Posterior cingulate gyrus (tissue), 11 donors: ENCODE measurements around the gene CDK9.

Experiments
- DNase-seq, 10 donors: peaks; one replicate each; pipeline versions ENCODE4 v3.0.0 to v3.0.0-alpha.2; 2020 to 2021; ENCODE audit warnings: mixed read lengths in 3 of 10
- intact Hi-C: fragments of 100-400 bp; cut with DNase I; formaldehyde crosslinking; loops from one replicate; pipeline ENCODE4 v1.15.1; 2023

Gene CDK9

GRCh38 chr9:127801955-127802575 is 16.2 kb downstream of the CDK9 start:
- DNase-seq, result no peak
- intact Hi-C loops, result loop anchor here (2.0 to 10.0 kb wide), 3 partner anchors 15 to 115 kb away; partner anchors contain the start of genes AK1, CDK9 and ST6GALNAC4

GRCh38 chr9:127802576-127803443 is 17.0 kb downstream of the CDK9 start, which contains the start of gene FPGS:
Gene FPGS, plus strand, starts transcription at chr9:127802882. Its CDS starts 43 bp downstream, at chr9:127802925.
- intact Hi-C loops, result loop anchor here (2.0 to 10.0 kb wide), 3 partner anchors 16 to 114 kb away; partner anchors contain the start of genes AK1, CDK9 and ST6GALNAC4
- DNase-seq, result peak; percentile 77 to 97 (median 84)

- intact Hi-C loops, result loop anchor here (2.0 to 10.0 kb wide), 3 partner anchors 17 to 114 kb away; partner anchors contain the start of genes AK1, CDK9 and ST6GALNAC4
- DNase-seq, result no peak
Measured at GRCh38 chr9:127803507-127804352, 17.9 kb downstream of the CDK9 start.

GRCh38 chr9:127805620-127806019 is 19.8 kb downstream of the CDK9 start:
- intact Hi-C loops, result loop anchor here (10.0 kb wide), 1 partner anchor 69 kb away; the partner anchor contains the start of gene AK1
- DNase-seq, result no peak

DNA sequence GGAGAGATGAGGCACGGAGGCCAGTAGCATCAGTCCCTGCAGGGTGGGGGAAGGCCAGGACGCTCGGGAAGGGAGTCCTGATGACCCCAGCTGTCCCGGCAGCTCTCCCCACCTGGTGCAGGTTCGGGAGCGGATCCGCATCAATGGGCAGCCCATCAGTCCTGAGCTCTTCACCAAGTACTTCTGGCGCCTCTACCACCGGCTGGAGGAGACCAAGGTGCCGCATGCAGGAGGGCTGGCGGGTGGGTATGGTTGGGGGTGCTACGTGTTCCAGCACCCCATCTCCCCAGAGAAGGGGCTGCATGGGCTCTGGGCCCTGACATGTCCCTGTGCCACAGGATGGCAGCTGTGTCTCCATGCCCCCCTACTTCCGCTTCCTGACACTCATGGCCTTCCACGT is 21.0 kb downstream of the CDK9 start:
- intact Hi-C loops, result loop anchor here (10.0 kb wide), 1 partner anchor 68 kb away; the partner anchor contains the start of gene AK1

DNA sequence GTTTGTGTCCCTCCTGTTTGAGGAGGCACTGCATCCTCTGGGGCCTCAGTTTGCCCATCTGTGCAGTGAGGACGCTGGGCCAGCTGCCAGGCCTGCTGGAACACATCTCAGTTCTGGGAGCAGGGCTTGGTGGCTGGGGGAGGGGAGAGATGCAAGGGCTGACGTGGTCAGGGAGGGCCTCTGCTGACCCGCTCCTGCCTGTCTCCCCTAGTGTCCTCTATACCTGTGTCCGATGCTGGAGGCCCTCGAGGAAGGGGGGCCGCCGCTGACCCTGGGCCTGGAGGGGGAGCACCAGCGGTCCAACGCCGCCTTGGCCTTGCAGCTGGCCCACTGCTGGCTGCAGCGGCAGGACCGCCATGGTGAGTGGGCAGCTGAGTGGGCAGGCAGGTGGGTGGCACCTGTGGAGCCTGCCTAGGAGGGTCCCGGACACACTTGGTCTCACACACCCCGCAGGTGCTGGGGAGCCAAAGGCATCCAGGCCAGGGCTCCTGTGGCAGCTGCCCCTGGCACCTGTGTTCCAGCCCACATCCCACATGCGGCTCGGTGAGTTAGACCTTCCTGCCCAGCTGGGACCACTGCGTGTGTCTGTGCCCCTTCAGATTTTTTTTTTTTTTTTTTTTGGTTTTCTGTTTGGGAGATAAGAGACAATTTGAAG is 22.6 kb downstream of the CDK9 start:
- intact Hi-C loops, result loop anchor here (10.0 kb wide), 1 partner anchor 66 kb away; the partner anchor contains the start of gene AK1

More for the DNA sequence above, 21.0 kb downstream of the CDK9 start:
- peak in 1 of 10 donors; percentile 72 for DNase-seq

DNA sequence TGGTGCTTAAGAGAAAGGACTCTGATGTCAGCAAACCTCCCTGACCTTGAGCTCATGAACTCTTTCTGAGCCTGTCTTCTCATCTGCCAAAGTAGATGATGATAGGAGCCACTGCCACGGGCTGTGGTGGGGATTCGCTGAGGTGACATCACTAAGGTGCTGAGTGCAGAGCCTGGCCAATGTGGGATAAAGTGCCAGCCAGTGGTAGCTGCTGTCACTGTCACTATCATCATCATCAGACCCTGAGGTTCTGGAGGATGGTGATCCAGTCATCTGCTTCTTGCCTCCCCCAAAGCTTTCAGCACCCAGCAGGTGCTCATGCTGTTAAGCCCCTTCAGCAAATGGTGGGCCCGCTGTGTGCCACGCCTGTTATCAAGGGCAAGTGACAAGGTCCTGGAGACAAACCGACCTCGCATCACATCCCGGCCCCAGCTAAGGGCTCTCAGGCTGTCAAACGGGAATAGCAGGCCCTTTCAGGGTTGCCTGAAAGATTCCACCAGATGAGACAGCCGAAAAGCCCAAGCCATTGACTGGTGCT is 23.2 kb downstream of the CDK9 start:
- intact Hi-C loops, result loop anchor here (10.0 kb wide), 1 partner anchor 66 kb away; the partner anchor contains the start of gene AK1
- DNase-seq, result no peak

More for the DNA sequence above, 22.6 kb downstream of the CDK9 start:
- no peak for DNase-seq

- DNase-seq, result no peak
- intact Hi-C loops, result loop anchor here (10.0 kb wide), 1 partner anchor 65 kb away; the partner anchor contains the start of gene AK1
Measured at GRCh38 chr9:127809540-127810377, 23.9 kb downstream of the CDK9 start.

GRCh38 chr9:127810378-127811187 is 24.7 kb downstream of the CDK9 start:
- intact Hi-C loops, result no loop called here
- DNase-seq, result no peak

- intact Hi-C loops, result no loop called here
Measured at GRCh38 chr9:127812011-127812410, 26.2 kb downstream of the CDK9 start.

DNA sequence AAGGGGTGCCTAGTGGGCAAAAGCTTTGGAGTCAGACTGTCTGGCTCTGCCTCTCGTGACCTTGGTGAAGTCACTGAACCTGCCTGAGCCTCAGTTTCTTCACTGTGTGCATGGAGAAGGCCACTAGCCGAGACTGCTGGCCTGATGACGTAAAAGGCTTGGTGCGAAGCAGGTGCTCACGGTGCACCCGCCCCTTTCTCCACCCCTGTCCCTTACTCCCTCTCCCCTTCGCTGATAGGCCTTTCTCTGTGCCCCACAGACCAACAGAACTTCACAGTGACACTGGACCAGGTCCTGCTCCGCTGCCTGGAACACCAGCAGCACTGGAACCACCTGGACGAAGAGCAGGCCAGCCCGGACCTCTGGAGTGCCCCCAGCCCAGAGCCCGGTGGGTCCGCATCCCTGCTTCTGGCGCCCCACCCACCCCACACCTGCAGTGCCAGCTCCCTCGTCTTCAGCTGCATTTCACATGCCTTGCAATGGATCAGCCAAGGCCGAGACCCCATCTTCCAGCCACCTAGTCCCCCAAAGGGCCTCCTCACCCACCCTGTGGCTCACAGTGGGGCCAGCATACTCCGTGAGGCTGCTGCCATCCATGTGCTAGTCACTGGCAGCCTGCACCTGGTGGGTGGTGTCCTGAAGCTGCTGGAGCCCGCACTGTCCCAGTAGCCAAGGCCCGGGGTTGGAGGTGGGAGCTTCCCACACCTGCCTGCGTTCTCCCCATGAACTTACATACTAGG is 27.3 kb downstream of the CDK9 start:
- no peak for DNase-seq
- intact Hi-C loops, result no loop called here

More at GRCh38 chr9:127812011-127812410, 26.2 kb downstream of the CDK9 start:
- DNase-seq, result no peak

DNA sequence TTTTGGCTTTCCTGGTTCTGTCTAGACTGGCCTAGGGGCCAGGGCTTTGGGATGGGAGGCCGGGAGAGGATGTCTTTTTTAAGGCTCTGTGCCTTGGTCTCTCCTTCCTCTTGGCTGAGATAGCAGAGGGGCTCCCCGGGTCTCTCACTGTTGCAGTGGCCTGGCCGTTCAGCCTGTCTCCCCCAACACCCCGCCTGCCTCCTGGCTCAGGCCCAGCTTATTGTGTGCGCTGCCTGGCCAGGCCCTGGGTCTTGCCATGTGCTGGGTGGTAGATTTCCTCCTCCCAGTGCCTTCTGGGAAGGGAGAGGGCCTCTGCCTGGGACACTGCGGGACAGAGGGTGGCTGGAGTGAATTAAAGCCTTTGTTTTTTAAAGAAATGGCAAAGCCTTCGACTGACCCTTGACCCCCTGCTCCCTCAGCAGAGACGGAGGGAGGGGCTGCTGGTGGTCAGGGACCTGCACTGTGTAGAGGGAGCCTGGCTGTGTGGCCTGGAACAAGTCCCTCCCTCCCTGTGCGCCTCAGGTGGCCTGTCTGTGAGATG is 27.9 kb downstream of the CDK9 start:
- intact Hi-C loops, result no loop called here
- DNase-seq, result no peak

GRCh38 chr9:127814619-127815511 is 29.0 kb downstream of the CDK9 start:
- intact Hi-C loops, result no loop called here
- no peak for DNase-seq

DNA sequence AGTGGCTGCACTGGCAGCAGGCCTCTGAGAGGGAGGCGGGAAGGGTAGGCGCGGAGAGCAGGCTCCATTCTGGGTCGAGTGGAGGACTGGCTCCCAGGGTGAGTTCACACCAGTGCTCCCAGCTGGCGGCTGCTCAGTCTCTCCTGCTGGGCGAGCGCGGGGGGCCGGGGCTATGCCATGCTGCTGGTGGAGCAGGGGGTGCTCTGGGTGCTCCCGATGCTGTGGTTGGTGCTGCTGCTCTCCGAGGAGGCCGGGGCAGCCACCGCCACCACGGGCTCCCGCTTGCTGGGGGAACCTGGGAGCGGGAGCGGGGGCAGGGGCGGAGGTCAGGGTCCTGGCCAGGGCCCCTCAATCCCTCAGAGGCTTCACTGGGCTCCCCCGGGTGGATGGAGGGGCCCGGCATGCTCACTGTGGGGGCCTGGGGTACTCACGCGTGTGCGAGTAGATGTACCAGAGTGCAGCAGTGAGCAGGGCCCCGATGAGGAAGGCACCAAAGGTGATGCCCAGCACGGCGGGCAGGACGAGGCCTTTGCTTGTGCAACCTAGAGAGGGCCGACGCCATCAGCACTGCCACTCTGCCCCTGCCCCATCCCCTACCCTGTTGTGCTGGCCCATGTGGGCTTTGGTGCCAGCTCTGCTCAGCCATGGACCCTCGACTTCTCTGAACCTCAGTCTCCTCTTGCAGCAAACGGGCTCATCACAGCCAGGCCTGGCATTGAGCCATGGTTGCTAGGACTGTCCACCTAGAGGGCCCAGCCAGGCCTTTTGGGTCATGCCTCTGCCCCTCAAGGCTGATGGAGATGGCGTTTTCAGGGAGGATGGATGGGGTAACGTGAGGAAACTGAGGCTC is 29.9 kb downstream of the CDK9 start:
- DNase-seq, result no peak
- intact Hi-C loops, result no loop called here

- intact Hi-C loops, result no loop called here
- DNase-seq, result no peak
Measured at GRCh38 chr9:127816362-127816725, 30.5 kb downstream of the CDK9 start.
